HG03095 (cell line): ENCODE measurements around the gene C10orf90.

Experiments used
- ATAC-seq: cut with Tn5 transposase; IDR thresholded peaks from one replicate; pipeline ENCODE4 v1.9.1; 2021; ENCODE audit warnings: moderate library complexity; ENCODE audit not compliant: unreplicated experiment

C10orf90 gene

DNA sequence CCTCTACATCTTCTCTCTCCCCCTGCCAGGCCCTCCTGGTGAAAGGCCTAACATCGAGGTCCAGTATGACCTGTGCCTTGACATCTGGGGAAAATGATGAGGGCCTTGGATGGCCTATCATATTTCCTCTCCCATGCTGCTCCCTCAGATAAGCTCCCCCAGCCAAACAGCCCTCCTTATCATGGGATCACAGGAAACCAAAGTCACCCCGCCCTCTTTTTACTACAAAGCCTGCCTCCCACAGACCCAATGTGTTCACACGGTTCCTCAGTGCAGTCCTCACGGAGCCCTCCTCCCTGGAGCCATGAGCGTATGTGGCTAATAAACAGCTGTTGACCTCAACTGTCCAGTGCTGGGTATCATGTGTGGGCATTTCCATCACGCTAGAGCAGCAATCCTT, 32.0 kb downstream of the C10orf90 start:
- ATAC-seq, result no peak

GRCh38 chr10:126637501-126637900, 33.0 kb downstream of the C10orf90 start:
- no peak for ATAC-seq

DNA sequence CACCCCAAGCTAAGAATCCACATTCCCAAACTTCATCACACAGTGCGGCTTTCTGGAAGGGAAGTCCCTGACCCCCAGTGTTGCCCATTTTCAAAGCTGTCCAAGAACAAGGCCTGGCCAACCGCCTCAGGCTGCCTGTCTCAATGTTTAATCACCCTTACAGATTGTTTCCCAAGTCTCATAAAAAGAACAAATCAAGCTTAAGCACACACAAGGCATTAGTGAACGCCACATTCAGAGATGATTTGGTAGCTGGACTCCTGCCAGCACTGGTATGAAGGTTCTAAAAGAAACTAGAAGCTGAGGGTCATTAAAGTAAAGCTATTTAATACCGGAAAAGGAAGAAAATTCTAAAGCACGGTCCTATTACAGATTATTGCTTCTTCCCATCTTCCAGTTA, 35.6 kb downstream of the C10orf90 start:
- no peak for ATAC-seq

DNA sequence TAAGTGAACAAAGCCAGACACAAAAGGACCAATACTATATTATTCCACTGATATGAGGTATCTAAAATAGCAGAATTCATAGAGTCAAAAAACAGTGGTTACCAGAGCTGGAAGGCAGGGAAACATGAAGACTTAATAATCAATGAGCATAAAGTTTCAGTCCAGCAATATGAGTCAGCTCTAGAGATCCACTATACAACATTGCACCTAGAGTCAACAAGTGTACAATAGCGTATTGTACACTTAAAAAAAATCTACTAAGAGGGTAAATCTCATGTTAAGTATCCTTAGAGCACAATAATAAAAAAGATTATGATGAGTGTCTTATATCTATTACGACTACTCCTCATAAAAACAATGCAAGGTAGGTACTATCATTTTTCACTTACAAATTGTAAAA, 36.1 kb downstream of the C10orf90 start:
- ATAC-seq, result no peak

DNA sequence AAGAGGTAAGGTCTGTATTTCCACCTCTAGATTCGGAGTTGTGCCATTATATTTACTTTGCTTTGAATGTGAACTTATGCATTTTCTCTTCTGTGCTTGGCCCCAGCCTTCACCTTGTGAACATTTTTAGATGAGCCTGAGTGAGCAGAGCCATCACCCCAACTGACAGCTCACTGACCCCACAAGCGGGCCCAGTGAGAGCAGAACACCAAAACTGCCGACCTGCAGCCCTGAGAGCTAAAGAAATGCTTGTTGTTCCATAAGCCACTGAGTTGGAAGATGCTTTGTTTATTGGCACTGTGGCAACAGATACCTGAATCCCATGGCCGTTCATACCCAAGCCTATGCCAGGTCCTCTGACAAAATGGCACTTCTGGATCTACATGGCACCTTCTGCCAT, 37.8 kb downstream of the C10orf90 start:
- ATAC-seq, result no peak

DNA sequence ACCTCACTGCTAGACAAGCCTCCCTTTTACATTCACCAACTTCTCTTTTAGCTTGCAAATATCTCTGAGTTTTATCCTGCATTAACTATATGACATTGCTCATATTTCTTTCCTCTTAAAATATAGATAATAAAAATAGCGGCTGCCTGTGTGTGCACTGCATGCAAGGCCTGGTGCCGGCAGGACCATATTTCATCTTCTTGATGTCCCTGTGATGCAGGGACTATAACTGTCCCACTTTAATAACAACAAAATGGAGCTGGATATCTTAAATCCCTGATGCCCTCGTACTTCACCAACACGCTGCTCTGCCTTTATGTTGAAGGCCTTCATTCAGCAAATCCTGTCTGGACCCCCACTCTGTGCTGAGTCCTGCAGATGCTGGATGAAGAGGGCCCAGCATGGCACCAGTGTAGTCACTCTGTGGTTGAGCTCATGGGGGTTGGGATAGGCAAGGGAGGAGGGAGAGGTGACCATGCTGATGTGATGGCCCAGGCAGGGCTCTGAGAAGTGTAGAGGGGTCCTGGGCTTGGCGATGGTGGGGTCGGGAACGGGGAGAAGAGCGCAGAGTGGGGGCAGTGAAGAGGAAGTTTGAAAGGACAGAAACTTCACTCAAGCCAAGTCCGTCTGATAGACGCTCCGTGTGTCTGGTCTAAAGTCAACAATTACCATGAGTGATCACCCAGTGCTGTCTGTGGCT, 40.4 kb downstream of the C10orf90 start:
- ATAC-seq, result no peak

GRCh38 chr10:126628746-126629145, 41.7 kb downstream of the C10orf90 start:
- no peak for ATAC-seq

DNA sequence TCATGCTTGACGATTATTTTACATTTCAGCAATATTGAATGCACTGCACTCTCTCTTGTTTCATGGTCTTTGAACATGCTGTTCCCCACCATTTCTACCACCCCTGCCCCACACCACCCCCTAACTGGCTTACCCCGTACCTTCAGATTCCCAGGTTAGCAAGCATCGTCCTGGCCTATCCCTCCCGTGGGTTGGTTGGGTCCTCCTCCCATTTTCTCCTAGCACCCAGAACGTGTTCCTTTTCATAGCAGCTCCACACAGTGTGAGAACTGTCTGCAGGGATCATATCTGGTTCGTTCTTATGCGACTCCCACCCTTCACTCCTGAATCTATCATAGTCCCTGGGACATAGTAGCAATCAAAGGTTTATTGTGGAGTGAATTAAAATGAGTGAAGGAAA, 48.6 kb downstream of the C10orf90 start:
- ATAC-seq, result no peak

- no peak for ATAC-seq
Measured at GRCh38 chr10:126618466-126618865, 52.0 kb downstream of the C10orf90 start.

DNA sequence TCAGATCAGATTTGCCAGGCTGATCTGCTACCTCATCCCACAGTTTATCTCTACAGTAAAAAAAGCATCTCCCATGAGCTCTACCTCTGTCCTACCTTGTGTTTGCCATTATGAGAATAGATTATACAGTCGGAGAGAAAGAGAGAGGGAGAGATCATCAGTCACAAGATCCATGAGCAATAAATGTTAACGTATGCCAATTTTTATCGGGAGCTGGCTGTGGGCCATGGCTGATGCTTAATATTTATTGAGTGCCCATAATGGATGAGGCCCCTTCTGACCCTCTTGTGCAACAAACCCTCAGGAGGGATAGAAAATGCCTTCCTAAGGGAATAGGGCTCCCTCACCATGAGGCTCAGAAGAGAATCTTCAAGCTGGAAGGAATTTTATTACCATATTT, 52.8 kb downstream of the C10orf90 start:
- no peak for ATAC-seq

- no peak for ATAC-seq
Measured at GRCh38 chr10:126617208-126617607, 53.3 kb downstream of the C10orf90 start.

- ATAC-seq, result no peak
Measured at GRCh38 chr10:126616737-126617136, 53.8 kb downstream of the C10orf90 start.

DNA sequence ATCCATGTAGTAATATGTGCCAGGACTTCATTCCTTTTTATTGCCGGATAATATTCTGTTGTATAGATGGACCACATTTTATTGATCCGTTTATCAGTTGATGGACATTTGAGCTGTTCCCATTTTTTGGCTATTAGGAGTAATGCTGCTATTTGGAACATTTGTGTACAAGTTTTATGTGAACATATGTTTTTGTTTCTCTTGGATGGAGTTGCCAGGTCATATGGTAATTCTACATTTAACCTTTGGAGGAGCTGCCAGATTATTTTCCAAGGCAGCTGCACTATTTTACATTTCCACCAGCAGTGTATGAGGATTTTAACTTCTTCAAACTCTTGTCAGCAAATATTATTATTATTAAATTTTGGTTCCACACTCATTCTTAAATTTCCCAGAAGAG, 59.2 kb downstream of the C10orf90 start:
- ATAC-seq, result no peak

GRCh38 chr10:126609566-126609965, 60.9 kb downstream of the C10orf90 start:
- ATAC-seq, result no peak

DNA sequence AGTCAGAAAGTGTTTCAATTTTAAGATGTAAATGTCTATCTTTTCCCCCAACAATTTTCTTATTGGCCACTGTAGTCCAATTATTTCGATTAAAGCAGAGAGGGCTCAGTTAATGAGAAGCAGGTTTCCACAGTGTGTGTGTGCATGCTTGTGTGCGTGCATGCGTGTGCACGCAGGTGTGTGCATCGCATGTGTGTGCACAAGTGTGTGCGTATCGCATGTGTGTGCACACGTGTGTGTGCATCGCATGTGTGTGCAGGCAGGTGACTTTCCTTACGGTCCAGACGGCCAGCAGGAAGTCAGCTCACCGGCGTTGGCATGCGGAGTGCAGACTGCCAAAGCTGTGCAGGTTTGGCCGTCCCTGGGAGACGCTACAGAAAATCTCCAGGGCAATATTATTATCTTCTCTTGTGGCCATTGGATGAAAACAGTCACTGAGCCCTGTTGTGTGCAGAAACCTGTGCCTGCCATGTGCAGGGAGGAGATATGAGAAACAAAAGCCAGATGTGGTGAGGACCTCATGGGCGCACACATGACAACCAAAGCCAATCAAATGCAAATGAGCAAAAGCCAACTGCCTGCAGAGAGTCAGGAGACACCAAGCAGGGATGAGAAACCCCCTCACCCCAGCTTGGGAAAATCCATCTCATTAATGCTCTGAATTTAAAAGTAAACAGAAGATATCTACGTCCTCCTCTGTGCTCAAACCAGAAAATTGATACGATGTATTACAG, 70.4 kb downstream of the C10orf90 start:
- no peak for ATAC-seq

DNA sequence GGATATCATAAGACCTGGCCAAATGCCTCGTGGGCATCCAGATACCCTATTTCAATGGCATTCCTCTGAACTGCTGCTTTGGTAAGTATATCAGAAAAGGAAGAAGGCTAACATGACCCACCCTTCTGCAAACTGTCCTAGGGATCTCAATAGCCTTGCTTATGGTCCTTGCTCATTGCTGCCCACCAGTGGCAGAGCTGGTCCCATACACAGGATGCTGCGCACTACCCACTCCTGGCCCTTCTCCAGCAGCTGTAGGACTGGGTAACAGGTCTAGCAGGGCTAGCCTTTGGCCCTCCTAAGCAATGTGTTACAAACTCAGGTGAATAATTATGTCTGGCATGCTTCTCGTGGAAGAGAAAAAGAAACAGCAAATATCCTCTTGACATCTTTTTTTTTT, 72.5 kb downstream of the C10orf90 start:
- no peak for ATAC-seq

GRCh38 chr10:126597211-126597610, 73.3 kb downstream of the C10orf90 start:
- no peak for ATAC-seq

DNA sequence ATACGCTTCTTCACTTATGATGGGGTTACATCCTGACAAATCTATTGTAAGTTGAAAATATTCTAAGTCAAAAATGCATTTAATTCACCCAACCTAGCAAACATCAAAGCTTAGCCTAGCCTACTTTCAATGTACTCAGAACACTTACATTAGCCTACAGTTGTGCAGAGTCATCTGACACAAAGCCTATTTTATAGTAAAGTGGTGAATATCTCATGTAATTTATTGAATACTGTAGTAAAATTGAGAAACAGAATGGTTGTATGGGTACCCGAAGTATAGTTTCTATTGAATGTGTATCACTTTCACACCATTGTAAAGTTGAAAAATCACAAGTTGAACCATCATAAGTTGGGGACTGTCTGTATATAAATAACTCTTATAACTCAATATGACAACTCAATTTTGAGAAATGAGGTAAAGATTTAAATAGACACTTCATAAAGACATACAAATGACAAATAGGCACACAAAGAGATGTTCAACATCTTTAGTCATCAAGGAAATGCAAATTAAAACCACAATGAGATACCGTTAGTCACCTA, 73.9 kb downstream of the C10orf90 start:
- no peak for ATAC-seq

- no peak for ATAC-seq
Measured at GRCh38 chr10:126595160-126595559, 75.3 kb downstream of the C10orf90 start.

DNA sequence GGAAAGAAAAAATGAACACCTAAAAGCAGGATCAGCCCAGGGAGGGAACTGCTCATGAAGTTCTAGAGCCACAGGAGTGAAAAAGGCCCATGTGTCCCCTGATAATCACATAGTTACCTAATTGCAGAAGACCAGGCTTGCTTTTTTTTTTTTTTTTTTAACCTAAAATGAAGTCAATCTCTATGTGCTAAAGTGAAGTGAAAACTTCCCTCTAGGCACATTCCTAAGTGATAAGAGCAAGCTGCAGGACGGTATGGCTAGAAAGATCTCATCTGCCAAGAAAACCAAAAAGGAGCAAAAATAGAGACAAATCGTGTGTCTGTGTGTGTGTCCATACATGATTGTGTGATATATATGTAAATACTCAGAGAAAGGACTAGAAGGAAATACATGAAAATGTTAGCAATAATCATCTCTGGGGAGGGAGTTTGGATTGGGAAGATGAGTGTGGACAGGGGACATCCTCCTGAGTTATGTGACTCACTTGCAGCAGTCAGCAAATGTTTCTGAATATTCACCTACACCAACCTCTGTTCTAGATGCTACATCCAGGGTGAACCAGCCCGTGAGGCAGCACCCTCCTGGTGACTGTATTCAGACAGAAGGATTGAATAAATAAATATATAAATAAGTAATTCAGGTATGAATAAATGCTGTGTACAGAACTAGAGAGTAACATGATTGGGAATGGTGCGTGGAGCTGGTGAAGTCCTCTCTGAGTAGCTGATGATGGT, 76.4 kb downstream of the C10orf90 start:
- no peak for ATAC-seq

DNA sequence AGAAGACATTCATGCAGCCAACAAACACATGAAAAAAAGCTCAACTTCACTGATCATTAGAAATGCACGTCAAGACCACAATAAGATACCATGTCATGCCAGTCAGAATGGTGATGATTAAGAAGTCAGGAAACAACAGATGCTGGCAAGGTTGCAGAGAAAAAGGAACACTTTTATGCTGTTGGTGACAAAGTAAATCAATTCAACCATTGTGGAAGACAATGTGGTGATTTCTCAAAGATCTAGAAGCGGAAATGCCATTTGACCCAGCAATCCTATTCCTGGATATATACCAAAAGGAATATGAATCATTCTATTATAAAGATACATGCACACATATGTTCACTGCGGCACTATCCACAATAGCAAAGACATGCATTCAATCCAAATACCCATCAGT, 77.6 kb downstream of the C10orf90 start:
- no peak for ATAC-seq

DNA sequence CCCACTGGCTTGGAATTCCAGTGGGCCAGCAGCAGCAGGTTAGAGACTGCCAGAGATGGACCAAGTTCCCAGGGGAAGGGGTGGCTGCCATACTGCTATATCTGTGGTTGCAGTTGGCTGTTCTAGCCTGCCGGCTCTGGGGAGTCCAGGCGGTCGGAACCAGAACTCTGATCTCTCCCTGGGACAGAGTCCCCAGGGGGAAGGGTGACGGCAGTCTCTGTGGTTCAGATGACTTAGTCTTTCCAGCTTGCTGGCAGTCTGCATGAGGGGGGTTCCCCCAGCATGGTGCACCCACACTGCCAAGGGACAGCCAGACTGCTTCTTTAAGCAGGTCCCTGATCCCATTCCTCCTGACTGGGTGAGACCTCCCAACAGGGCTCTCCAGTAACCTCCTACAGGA, 82.5 kb downstream of the C10orf90 start:
- no peak for ATAC-seq
